Heart left ventricle (tissue), 13 donors: ENCODE measurements around the gene ARHGEF11.

Source experiments
- POLR2A ChIP-seq, 2 donors: fragments of 450-650 bp; IDR thresholded peaks; one replicate each; pipeline ENCODE4 v1.6.1; 2017; ENCODE audit warnings: antibody characterized with exemption in 2 of 2, mild to moderate bottlenecking in 2 of 2, moderate library complexity in 2 of 2
- TF ChIP-seq, protein P1 (sequence below), 12 donors: fragments of 200-600 bp; sonication (generic) in 4 of 12; IDR thresholded peaks; one replicate each; pipeline versions ENCODE4 v1.5.0 to v1.8.0; 2018 to 2022; ENCODE audit warnings: antibody characterized with exemption in 12 of 12, mild to moderate bottlenecking in 5 of 12
- donor health status: ischemic (EF 13 %, LVEDD 7.1; RV severe dilation, severe dysfunction).
- donor health status: DM: no; HTN: yes; CAD: no.
- donor health status: DM: no; HTN: no; CAD: no.
- donor health status: ischemic (EF 25% LVEDD 6.9; RV normal size, moderate dysfunction).
- donor health status: ischemic (EF 25% LVEDD 5.7; RV mildly dilated, moderate dysfunction).
- donor health status: ischemic (EF 35%, LVEDD 5.7; RV mildly dilated, moderate dysfunction).
- donor health status: nonischemic (EF 11% LVEDD 7.7; RV severe dilation, severe dysfunction).
- donor health status: DM: yes; HTN: yes; CAD: no.
- donor health status: PGD.
- donor health status: ischemic (EF 29% LVEDD 5.4; RV normal size, mild dysfunction).
- donor health status: nonischemic (EF 23%, LVEDD 6.1; RV moderate dilation, normal function).

GRCh38 chr1:156936721-156937220 is 108.8 kb downstream of the ARHGEF11 start:
- TF ChIP-seq, protein P1, sequence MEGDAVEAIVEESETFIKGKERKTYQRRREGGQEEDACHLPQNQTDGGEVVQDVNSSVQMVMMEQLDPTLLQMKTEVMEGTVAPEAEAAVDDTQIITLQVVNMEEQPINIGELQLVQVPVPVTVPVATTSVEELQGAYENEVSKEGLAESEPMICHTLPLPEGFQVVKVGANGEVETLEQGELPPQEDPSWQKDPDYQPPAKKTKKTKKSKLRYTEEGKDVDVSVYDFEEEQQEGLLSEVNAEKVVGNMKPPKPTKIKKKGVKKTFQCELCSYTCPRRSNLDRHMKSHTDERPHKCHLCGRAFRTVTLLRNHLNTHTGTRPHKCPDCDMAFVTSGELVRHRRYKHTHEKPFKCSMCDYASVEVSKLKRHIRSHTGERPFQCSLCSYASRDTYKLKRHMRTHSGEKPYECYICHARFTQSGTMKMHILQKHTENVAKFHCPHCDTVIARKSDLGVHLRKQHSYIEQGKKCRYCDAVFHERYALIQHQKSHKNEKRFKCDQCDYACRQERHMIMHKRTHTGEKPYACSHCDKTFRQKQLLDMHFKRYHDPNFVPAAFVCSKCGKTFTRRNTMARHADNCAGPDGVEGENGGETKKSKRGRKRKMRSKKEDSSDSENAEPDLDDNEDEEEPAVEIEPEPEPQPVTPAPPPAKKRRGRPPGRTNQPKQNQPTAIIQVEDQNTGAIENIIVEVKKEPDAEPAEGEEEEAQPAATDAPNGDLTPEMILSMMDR (IDR thresholded peaks at IDR 0.05), result no peak
- TF ChIP-seq POLR2A (IDR thresholded peaks at IDR 0.05), result no peak
